Neural cell (in vitro differentiated cells): ENCODE measurements around the gene PHLDB2. TPM values are rescaled to one million over a fixed set of nuclear protein-coding genes. Genes with fewer than 3 reads are reported as not detected.

ENCODE experiments used
- H2AFZ ChIP-seq: fragments of 200-600, 300-800 bp; sonication (generic), shearing (Covaris generic); 2 replicates; pipeline ENCODE4 v1.6.0; 2014; ENCODE audit warnings: low read depth, mild to moderate bottlenecking, antibody characterized with exemption, low read length, moderate library complexity
- H3F3A ChIP-seq: fragments of 200-600 bp; shearing (Covaris generic); 2 replicates; pipeline ENCODE4 v1.6.1; 2016; ENCODE audit warnings: mild to moderate bottlenecking, moderate library complexity, mixed read lengths, antibody characterized with exemption, low read length; ENCODE audit not compliant: insufficient read depth, poor library complexity, severe bottlenecking
- H3K27ac ChIP-seq: fragments of 200-600, 300-800 bp; sonication (generic), shearing (Covaris generic); 2 replicates; pipeline ENCODE4 v1.5.1; 2014; ENCODE audit warnings: mild to moderate bottlenecking, low read length, moderate library complexity
- H3K27me3 ChIP-seq: fragments of 300-800, 200-600 bp; sonication (generic), shearing (Covaris generic); 2 replicates; pipeline ENCODE4 v1.6.0; 2014; ENCODE audit warnings: mild to moderate bottlenecking, low read depth, low read length, moderate library complexity; ENCODE audit not compliant: insufficient read depth
- H3K36me3 ChIP-seq: fragments of 300-800, 200-600 bp; sonication (generic), shearing (Covaris generic); 2 replicates; pipeline ENCODE4 v1.5.1; 2014; ENCODE audit warnings: mild to moderate bottlenecking, antibody characterized with exemption, low read length, moderate library complexity; ENCODE audit not compliant: insufficient read depth
- H3K4me2 ChIP-seq: fragments of 300-800, 200-600 bp; sonication (generic), shearing (Covaris generic); 2 replicates; pipeline ENCODE4 v1.6.0; 2014; ENCODE audit warnings: mild to moderate bottlenecking, low read length
- H3K4me3 ChIP-seq: fragments of 300-800, 200-600 bp; sonication (generic), shearing (Covaris generic); 2 replicates; pipeline ENCODE4 v1.5.1; 2014; ENCODE audit warnings: mild to moderate bottlenecking, low read length, moderate library complexity
- H3K79me2 ChIP-seq: fragments of 200-600 bp; shearing (Covaris generic); replicated peaks from 2 replicates; pipeline ENCODE4 v1.6.0; 2014; ENCODE audit warnings: mild to moderate bottlenecking, low read length, moderate library complexity; ENCODE audit not compliant: insufficient read depth
- H3K9ac ChIP-seq: fragments of 300-800, 200-600 bp; sonication (generic), shearing (Covaris generic); 2 replicates; pipeline ENCODE4 v1.6.1; 2016; ENCODE audit warnings: mild to moderate bottlenecking, low read length, mixed read lengths
- H3K9me2 ChIP-seq: fragments of 200-600 bp; shearing (Covaris generic); 2 replicates; pipeline ENCODE4 v1.6.1; 2016; ENCODE audit warnings: mild to moderate bottlenecking, low read length, mixed read lengths; ENCODE audit not compliant: insufficient read depth
- H3K9me3 ChIP-seq: fragments of 200-600, 300-800 bp; sonication (generic), shearing (Covaris generic); 2 replicates; pipeline ENCODE4 v1.6.1; 2016; ENCODE audit warnings: mild to moderate bottlenecking, mixed run types, low read length, moderate library complexity, mixed read lengths
- H4K20me1 ChIP-seq: fragments of 200-600 bp; shearing (Covaris generic); 2 replicates; pipeline ENCODE4 v1.6.1; 2016; ENCODE audit warnings: mild to moderate bottlenecking, mixed run types; ENCODE audit not compliant: insufficient read depth
- EP300 ChIP-seq: fragments of 450-650 bp; conservative IDR thresholded peaks from 2 replicates; pipeline ENCODE4 v1.6.1; 2014; ENCODE audit warnings: antibody characterized with exemption, mild to moderate bottlenecking, moderate library complexity; ENCODE audit not compliant: poor library complexity, severe bottlenecking
- EZH2 ChIP-seq: fragments of 200-600, 300-800 bp; shearing (Covaris generic), sonication (generic); IDR thresholded peaks from 2 replicates; pipeline ENCODE4 v1.6.1; 2014; ENCODE audit warnings: antibody characterized with exemption, low read length, borderline replicate concordance, mild to moderate bottlenecking; ENCODE audit not compliant: insufficient read depth, poor library complexity, severe bottlenecking
- MXI1 ChIP-seq: fragments of 450-650 bp; conservative IDR thresholded peaks from 2 replicates; pipeline ENCODE4 v1.6.1; 2014; ENCODE audit warnings: antibody characterized with exemption, mild to moderate bottlenecking; ENCODE audit not compliant: poor library complexity, severe bottlenecking
- POLR2AphosphoS5 ChIP-seq: IDR thresholded peaks from 2 replicates; pipeline ENCODE4 v1.6.1; 2012
- RAD21 ChIP-seq: fragments of 450-650 bp; conservative IDR thresholded peaks from 2 replicates; pipeline ENCODE4 v1.6.1; 2014; ENCODE audit warnings: antibody characterized with exemption, mild to moderate bottlenecking, moderate library complexity
- SMC3 ChIP-seq: fragments of 450-650 bp; conservative IDR thresholded peaks from 2 replicates; pipeline ENCODE4 v1.6.1; 2014; ENCODE audit warnings: antibody characterized with exemption, mild to moderate bottlenecking, moderate library complexity; ENCODE audit not compliant: poor library complexity
- TAF1 ChIP-seq: IDR thresholded peaks from 2 replicates; pipeline ENCODE4 v1.6.1; 2012; ENCODE audit warnings: low read depth
- polyA plus RNA-seq: library from polyadenylated mRNA; depleted of rRNA; stranded (reverse); fragments of >200 nt; gene quantifications from 2 replicates; pipeline ENCODE4 v1.2.3, GENCODE V29; 2014
- TF ChIP-seq, protein P1 (sequence below): fragments of 450-650 bp; IDR thresholded peaks from 2 replicates; pipeline ENCODE4 v1.5.1; 2014; ENCODE audit warnings: antibody characterized with exemption, mild to moderate bottlenecking, moderate library complexity; ENCODE audit not compliant: poor library complexity, severe bottlenecking
- TF ChIP-seq, protein P2 (sequence below): IDR thresholded peaks from 2 replicates; pipeline ENCODE4 v1.6.1; 2012; ENCODE audit warnings: borderline replicate concordance

Gene PHLDB2
- polyA plus RNA-seq, 1 donor from 2014 or later, result 1.4 TPM

DNA sequence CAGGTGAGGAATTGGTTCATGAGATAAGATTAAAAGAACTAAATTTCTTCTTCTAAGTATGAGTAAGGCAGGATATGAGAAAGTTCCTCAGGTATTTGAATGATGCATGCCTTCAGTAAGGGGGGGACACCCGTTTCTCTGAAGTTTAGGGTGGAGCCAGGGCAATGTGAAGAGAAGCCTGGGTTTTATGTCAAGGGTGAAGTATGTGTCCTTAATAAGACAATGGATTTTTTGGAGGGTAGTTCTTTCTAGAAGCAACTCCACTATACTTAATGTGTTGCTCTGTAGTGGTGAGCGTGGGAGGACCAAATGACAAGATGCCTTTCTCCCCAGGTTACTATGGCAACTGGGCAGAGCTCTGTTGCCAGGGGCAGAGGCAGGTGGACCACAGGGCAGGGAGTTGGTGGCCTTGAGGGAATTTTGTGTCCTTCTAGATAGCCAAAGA is 44.0 kb downstream of the PHLDB2 start:
- no peak overlapping the region for H3K9ac ChIP-seq
- H3K9me3 ChIP-seq, result no peaks in the 10 kb centered on the region
- no peak overlapping the region for H3K4me2 ChIP-seq
- H2AFZ ChIP-seq, result no peak overlapping the region
- no peaks in the 10 kb centered on the region for H4K20me1 ChIP-seq
- H3K4me3 ChIP-seq, result no peak overlapping the region
- H3K9me2 ChIP-seq, result no peaks in the 10 kb centered on the region
- no peak overlapping the region for H3K27ac ChIP-seq
- no peaks in the 10 kb centered on the region for H3K27me3 ChIP-seq
- no peaks in the 10 kb centered on the region for H3K79me2 ChIP-seq
- no peak for TF ChIP-seq EZH2
- TF ChIP-seq, protein P1, sequence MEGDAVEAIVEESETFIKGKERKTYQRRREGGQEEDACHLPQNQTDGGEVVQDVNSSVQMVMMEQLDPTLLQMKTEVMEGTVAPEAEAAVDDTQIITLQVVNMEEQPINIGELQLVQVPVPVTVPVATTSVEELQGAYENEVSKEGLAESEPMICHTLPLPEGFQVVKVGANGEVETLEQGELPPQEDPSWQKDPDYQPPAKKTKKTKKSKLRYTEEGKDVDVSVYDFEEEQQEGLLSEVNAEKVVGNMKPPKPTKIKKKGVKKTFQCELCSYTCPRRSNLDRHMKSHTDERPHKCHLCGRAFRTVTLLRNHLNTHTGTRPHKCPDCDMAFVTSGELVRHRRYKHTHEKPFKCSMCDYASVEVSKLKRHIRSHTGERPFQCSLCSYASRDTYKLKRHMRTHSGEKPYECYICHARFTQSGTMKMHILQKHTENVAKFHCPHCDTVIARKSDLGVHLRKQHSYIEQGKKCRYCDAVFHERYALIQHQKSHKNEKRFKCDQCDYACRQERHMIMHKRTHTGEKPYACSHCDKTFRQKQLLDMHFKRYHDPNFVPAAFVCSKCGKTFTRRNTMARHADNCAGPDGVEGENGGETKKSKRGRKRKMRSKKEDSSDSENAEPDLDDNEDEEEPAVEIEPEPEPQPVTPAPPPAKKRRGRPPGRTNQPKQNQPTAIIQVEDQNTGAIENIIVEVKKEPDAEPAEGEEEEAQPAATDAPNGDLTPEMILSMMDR, result no peak
- no peaks in the 10 kb centered on the region for H3F3A ChIP-seq
- no peaks in the 10 kb centered on the region for H3K36me3 ChIP-seq

DNA sequence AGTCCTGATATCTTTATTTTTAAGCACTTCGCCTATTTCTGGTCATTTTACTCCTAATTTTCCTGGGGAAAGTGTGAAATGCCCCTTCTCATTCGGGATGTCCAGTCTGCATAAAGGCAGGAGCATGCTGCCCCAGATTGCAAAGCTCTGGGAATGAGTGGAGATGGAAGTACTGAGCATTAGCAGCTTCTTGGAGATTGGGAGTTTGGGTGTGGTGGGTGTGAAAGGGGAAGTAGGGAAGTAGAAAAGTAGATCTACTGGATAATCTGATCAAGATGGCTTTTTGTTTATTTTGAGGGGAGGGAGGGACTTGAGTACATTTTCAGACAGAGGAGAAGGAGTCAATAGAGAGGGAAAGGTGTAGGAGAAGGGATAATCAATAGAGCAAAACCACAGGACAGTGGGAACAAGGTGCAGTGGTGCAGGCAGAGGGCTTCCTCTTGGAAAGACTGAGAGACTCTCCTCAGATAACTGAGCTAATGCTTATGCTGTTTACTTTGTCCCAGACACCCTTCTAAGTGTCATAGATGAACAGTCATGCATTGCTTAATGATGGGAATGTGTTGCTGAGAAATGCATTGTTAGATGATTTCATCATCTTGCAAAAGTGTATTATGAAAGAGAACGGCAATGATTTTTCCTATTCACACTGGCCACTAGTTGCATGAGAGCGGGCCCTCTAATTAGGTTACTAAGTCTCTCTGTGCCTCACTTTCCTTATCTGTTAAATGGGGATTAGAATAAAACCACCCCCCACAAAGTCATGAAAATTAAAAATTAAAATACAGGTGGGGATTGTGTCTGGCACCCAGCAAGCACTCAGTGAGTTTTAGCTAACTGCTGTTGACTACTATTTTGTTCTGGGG is 45.5 kb downstream of the PHLDB2 start:
- no peak overlapping the region for H3K27ac ChIP-seq
- no peaks in the 10 kb centered on the region for H3K9me2 ChIP-seq
- H3K27me3 ChIP-seq, result no peaks in the 10 kb centered on the region
- no peak overlapping the region for H2AFZ ChIP-seq
- no peak overlapping the region for H3K9ac ChIP-seq
- no peaks in the 10 kb centered on the region for H3F3A ChIP-seq
- H4K20me1 ChIP-seq, result no peaks in the 10 kb centered on the region
- H3K9me3 ChIP-seq, result no peaks in the 10 kb centered on the region
- H3K79me2 ChIP-seq, result no peaks in the 10 kb centered on the region
- H3K4me2 ChIP-seq, result no peak overlapping the region
- H3K36me3 ChIP-seq, result no peaks in the 10 kb centered on the region
- no peak for TF ChIP-seq SMC3
- TF ChIP-seq POLR2AphosphoS5, result no peak
- TF ChIP-seq EZH2, result no peak
- TF ChIP-seq MXI1, result no peak
- TF ChIP-seq, protein P2, sequence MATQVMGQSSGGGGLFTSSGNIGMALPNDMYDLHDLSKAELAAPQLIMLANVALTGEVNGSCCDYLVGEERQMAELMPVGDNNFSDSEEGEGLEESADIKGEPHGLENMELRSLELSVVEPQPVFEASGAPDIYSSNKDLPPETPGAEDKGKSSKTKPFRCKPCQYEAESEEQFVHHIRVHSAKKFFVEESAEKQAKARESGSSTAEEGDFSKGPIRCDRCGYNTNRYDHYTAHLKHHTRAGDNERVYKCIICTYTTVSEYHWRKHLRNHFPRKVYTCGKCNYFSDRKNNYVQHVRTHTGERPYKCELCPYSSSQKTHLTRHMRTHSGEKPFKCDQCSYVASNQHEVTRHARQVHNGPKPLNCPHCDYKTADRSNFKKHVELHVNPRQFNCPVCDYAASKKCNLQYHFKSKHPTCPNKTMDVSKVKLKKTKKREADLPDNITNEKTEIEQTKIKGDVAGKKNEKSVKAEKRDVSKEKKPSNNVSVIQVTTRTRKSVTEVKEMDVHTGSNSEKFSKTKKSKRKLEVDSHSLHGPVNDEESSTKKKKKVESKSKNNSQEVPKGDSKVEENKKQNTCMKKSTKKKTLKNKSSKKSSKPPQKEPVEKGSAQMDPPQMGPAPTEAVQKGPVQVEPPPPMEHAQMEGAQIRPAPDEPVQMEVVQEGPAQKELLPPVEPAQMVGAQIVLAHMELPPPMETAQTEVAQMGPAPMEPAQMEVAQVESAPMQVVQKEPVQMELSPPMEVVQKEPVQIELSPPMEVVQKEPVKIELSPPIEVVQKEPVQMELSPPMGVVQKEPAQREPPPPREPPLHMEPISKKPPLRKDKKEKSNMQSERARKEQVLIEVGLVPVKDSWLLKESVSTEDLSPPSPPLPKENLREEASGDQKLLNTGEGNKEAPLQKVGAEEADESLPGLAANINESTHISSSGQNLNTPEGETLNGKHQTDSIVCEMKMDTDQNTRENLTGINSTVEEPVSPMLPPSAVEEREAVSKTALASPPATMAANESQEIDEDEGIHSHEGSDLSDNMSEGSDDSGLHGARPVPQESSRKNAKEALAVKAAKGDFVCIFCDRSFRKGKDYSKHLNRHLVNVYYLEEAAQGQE, result no peak
- TF ChIP-seq, protein P1, result no peak
- no peak for TF ChIP-seq RAD21
- TF ChIP-seq TAF1, result no peak
- TF ChIP-seq EP300, result no peak
- H3K4me3 ChIP-seq, result no peak overlapping the region
